GM21723 (cell line): ENCODE measurements around the gene RPAP3.
"Not testable (repeated sequence)": the region's sequence is repeated elsewhere in the genome, so short reads cannot be mapped to it uniquely, and the experiment has no call there.

Source experiments
- ATAC-seq: cut with Tn5 transposase; IDR thresholded peaks from one replicate; pipeline ENCODE4 v1.9.1; 2021; ENCODE audit warnings: mild to moderate bottlenecking, moderate library complexity; ENCODE audit not compliant: unreplicated experiment

The RPAP3 gene

DNA sequence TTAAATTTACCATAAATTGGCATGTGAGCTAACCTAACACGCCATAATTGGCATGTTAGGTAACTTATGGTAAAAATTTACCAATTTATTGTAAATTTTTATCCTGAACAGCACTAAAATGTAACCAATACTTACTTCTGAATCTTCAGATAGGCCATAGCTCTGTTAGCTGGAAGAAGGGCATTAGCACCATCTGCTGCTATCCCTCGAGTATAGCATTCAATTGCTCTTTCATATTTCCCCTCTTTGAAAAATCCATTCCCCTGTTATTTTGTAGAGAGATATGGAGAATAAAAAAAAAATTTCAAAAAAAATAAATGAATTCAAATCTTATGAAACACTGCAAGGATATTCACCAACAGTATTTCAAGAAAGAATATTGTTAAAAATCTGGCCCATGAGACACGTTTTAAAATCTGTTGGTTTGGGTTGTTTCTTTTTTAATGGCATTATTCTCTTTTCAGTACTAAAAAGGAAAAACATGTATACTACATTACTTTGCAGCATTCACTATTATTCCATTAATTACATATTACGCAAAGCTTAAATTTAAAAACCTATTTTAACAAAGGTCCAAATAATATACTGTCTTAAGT, 19.1 kb downstream of the RPAP3 start:
- ATAC-seq = no peak

DNA sequence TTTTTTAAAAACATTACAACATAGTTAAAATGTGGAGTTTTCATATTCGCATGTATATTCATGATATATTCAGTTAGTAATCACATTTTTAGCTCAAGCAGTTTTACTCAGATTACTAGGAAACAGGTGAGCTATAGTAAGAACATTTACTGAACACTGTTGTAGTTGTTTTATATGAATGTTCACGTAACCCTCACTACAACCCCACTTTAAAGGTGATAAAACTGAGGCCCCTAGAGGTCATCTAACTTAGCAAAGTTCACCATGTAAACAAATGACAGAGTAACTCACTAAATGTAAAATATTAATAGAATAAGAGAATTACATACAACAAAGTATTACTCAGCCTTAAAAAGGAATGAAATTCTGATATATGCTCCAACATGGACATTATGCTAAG, 26.0 kb downstream of the RPAP3 start:
- ATAC-seq = no peak

DNA sequence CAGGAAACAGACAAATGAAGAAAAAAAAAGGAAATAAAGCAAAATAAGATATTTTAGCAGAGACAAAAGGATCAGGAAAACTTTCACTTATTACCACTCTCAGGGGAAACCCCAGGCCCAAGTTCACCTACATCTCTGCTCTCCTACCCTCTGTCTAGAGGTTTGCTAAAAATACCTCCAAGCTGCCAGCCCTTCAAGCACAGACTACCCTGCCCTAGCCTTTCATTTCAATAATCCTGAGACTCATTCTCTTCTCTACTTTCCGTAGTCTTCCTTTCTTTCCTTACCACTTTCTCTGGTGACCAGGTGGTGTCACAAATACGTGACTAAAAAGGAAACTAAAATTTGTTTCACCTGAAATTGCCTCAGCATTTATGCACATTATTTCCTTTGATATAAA, 33.8 kb downstream of the RPAP3 start:
- ATAC-seq = no peak

GRCh38 chr12:47667935-47668334, 37.9 kb downstream of the RPAP3 start:
- ATAC-seq = not testable (repeated sequence)

GRCh38 chr12:47652521-47653234, 53.2 kb downstream of the RPAP3 start:
- ATAC-seq = no peak

DNA sequence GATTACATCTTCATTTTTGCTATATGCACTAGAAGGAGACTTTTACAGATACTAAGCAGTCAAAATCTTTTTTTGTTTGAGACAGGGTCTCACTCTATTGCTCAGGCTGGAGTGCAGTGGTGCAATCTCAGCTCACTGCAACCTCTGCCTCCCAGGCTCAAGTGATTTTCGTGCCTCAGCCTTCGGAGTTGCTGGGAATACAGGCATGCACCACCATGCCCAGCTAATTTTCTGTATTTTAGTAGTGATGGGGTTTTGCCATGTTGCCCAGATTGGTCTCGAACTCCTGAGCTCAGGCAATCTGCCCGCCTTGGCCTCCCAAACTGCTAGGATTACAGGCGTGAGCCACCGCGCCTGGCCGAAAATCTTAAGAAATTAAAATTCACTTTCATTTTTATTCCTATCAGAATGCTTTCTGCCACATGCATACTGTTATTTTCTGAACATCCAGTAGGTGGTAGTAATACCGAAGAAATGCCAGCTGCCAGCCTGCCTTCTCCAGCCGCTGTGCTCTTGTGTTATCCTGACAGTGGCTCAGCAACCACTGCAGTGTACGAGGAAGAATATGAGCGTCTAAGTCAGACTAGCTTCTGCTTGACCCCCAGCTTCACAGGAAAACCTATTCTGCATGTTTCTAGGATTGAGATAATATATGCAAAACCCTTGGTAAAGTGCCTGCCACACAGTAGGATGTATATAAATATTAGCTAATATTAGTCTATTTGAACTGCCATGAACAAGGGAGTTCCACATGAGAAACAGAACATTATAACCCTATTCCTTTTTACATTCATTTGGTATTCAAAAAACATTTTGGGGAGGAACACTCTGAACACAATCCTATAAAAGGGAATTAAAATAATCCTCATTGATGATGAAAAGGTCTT, 54.2 kb downstream of the RPAP3 start:
- peak; percentile 77 for ATAC-seq

GRCh38 chr12:47650469-47650868, 55.4 kb downstream of the RPAP3 start:
- peak; percentile 80 for ATAC-seq

DNA sequence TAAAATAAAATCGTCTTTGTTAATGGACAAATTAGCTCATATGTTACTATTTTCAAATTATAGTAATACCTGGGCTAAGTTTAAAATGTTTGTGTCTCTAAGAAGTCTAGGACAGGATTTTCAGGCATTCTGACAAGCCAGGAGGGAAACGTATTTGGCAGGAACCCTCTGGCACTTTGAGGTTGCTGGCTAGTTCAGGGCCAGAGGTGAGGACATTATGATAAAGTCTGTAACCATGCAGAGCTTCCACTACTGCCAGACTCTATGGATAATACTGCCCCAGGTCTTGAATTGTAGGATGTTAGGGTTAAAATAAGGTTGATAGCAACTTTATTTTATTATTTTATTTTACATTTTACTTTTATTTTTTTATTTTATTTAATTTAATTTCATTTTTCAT, 56.4 kb downstream of the RPAP3 start:
- ATAC-seq = no peak

- no peak for ATAC-seq
These were observed 57.7 kb downstream of the RPAP3 start for GRCh38 chr12:47648056-47648579.

DNA sequence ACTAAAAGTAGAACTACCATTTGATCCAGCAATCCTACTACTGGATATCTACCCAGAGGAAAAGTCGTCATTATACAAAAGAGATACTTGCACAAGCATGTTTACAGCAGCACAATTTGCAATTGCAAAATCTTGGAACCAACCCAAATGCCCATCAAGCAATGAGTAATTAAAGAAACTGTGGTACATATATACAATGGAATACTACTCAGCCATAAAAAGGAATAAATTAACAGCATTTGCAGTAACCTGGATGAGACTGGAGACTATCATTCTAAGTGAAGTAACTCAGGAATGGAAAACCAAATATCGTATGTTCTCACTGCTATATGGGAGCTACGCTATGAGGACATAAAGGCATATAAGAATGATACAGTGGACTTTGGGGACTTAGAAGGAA, 63.5 kb downstream of the RPAP3 start:
- ATAC-seq = not testable (repeated sequence)

GRCh38 chr12:47636908-47637780, 68.7 kb downstream of the RPAP3 start:
- ATAC-seq = no peak

- not testable (repeated sequence) for ATAC-seq
These were observed 70.1 kb downstream of the RPAP3 start for GRCh38 chr12:47635770-47636169.

GRCh38 chr12:47634127-47634526, 71.7 kb downstream of the RPAP3 start:
- ATAC-seq = no peak

- ATAC-seq = no peak
These were observed 83.9 kb downstream of the RPAP3 start for GRCh38 chr12:47621960-47622359.

DNA sequence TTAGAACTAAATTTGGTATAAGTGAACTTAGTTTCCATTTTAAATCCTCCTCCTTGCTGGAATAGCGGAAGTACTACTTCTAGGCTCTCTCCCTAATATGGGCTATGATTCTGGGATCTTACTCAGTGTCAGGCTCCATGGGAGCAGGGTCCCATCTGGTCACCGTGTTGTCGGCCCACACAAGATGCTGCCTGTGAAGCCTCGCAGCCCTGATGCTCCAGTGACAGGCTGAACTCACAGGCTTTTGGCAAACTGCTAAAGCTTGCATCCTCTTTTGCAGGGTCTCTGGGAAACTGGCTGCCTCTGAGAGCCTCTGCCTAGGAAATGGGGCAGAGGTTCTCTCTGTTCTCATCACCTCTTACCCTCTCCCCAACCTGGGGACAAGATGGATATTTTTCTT, 88.4 kb downstream of the RPAP3 start:
- no peak for ATAC-seq

GRCh38 chr12:47616440-47616839, 89.4 kb downstream of the RPAP3 start:
- no peak for ATAC-seq

GRCh38 chr12:47615711-47616110, 90.1 kb downstream of the RPAP3 start:
- ATAC-seq = no peak

GRCh38 chr12:47614521-47614920, 91.3 kb downstream of the RPAP3 start:
- ATAC-seq = no peak

DNA sequence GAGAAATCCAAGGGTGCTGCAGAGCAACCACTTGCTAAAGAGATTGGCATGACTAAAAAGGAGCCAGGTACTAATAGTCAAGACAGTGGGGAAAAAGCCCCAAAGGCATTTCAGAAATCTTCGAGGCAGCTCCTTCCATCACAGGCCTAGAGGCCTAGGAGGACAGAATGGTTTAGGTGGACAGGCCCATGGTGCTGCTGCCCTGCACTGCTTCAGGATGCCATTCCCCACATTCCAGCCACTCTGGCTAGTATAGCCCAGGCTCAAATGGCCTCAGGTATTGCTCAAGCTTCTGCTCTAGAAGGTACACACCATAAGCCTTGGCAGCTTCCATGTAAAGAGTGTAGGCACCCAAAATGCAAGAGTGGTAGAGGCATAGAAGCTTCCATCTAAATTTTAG, 92.9 kb downstream of the RPAP3 start:
- ATAC-seq = no peak

- no peak for ATAC-seq
These were observed 93.9 kb downstream of the RPAP3 start for GRCh38 chr12:47611906-47612305.
